ENCODE data around the gene KNOP1. TPM values are rescaled to one million over a fixed set of nuclear protein-coding genes. Genes with fewer than 3 reads are reported as not detected.
"Not testable (repeated sequence)": the region's sequence is repeated elsewhere in the genome, so short reads cannot be mapped to it uniquely, and the experiment has no call there.

KNOP1 gene
- total RNA-seq, 3 donors from 2014 or later = 13.1 to 23.5 (median 20.7) TPM

DNA sequence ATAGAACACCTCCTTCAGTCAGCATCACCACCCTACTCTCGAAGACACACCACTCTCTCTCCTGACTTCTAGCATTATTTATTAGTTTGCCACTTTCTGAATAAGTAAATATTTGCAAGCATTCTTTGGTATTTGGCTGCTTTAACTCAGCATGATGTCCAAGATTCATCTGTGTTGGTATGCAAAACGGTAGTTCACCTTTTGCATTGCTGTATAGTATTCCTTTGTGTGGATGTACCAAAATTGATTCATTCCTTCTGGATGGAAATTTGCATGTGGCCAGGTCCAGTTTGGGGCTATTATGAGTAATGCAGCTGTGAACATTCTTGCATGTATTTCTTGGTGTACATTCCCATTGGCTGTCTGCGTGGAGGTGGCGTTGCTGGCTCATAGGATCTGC, 32.9 kb downstream of the KNOP1 start:
- ATAC-seq (no peak), DNase-seq (no peak)
- no peak overlapping the region for H3K4me3 ChIP-seq
- H3K4me1 ChIP-seq (ENCODE audit: low read depth) = no peaks in the 10 kb centered on the region
- no peaks in the 10 kb centered on the region for H3K36me3 ChIP-seq (ENCODE audit: low read depth)
- no peaks in the 10 kb centered on the region for H3K9me3 ChIP-seq
- intact Hi-C loops (cut with DNase I, micrococcal nuclease) = no loop called here
- TF ChIP-seq, protein P1, sequence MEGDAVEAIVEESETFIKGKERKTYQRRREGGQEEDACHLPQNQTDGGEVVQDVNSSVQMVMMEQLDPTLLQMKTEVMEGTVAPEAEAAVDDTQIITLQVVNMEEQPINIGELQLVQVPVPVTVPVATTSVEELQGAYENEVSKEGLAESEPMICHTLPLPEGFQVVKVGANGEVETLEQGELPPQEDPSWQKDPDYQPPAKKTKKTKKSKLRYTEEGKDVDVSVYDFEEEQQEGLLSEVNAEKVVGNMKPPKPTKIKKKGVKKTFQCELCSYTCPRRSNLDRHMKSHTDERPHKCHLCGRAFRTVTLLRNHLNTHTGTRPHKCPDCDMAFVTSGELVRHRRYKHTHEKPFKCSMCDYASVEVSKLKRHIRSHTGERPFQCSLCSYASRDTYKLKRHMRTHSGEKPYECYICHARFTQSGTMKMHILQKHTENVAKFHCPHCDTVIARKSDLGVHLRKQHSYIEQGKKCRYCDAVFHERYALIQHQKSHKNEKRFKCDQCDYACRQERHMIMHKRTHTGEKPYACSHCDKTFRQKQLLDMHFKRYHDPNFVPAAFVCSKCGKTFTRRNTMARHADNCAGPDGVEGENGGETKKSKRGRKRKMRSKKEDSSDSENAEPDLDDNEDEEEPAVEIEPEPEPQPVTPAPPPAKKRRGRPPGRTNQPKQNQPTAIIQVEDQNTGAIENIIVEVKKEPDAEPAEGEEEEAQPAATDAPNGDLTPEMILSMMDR (IDR thresholded peaks at IDR 0.05) = no peak

DNA sequence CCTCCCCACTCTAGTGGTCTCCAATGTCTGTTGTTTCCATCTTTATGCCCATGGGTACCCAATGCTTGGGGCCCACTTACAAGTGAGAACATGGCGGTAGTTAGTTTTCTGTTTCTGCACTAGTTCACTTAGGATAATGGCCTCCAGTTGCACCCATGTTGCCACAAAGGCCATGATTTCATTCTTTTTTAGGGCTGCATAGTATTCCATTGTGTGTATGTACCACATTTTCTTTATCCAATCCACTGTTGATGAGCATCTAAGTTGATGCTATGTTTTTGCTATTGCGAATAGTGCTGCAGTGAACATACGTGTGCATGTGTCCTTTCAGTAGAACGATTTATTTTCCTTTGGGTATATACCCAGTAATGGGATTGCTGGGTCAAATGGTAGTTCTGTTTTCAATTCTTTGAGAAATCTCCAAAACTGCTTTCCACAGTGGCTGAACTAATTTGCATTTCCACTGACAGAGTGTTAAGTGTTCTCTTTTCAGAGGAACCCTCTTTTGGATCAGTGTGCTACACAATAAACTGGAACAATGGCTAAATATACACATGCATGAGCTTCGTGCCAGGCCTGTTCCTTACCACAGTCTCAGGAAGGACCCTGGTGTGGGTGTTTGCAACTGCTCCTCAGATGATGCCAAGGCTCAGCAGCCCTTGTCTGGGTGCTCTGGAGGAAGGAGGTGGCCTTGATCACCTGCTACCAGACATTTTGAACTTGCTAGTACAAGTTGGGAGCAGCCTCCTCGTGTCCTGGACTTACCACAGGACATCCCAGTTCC, 34.4 kb downstream of the KNOP1 start:
- ATAC-seq = no peak
- H3K4me3 ChIP-seq = no peak overlapping the region
- H3K4me1 ChIP-seq (ENCODE audit: low read depth) = no peaks in the 10 kb centered on the region
- no peaks in the 10 kb centered on the region for H3K9me3 ChIP-seq
- no peak for DNase-seq
- intact Hi-C loops (cut with DNase I, micrococcal nuclease) = no loop called here
- H3K36me3 ChIP-seq (ENCODE audit: low read depth) = no peaks in the 10 kb centered on the region
- TF ChIP-seq, protein P1 (IDR thresholded peaks at IDR 0.05) = no peak

DNA sequence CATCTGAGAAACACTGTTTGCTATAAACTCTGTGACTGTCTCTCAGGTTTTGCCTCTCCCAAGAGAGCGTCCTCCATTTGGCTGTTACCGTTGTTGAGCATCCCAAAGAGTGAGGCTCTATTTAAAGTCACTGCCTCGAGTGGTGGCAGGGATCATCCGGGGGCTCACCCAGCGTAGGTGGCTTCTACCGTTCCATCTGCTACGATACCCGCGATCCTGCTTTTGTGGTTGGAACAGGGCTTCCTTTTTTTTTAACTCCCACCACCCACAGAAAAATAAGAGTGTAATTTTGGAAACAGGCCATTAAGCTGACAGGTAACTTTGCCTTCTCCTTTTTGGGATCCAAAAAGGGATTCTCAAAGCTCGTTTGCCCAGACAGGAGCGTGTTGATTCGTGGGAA, 36.4 kb downstream of the KNOP1 start:
- TF ChIP-seq, protein P1 (IDR thresholded peaks at IDR 0.05) = no peak
- DNase-seq (no peak), ATAC-seq (no peak)
- intact Hi-C loops (cut with DNase I, micrococcal nuclease) = no loop called here
- Histone ChIP-seq H3K4me1 (ENCODE audit: low read depth) (no peaks in the 10 kb centered on the region), H3K9me3 (no peaks in the 10 kb centered on the region), H3K36me3 (ENCODE audit: low read depth) (no peaks in the 10 kb centered on the region), H3K4me3 (no peak overlapping the region)

DNA sequence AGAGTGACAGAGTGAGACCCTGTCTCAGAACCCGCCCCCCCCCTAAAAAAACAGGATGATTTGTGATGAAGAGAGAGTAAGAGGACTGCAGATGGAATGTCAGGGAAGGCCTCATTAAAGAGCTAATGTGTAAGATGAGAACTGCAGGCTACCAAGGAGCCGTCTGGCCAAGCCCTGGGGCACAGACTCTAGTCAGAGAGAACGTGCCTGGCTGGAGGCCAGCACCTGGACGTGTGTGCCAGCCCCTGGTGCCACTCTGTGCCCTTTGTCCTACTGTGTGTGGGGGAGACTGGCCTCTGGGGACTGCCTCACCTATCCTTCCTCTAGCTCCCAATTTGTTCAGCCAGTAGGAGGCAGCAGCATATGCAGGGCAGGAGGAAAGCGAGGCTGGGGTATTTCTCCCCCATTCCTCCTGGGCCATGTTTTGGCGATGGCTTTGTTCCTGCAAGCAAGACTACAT, 37.1 kb downstream of the KNOP1 start:
- DNase-seq (no peak), ATAC-seq (no peak)
- TF ChIP-seq, protein P1 (IDR thresholded peaks at IDR 0.05) = no peak
- H3K9me3 ChIP-seq = no peaks in the 10 kb centered on the region
- H3K36me3 ChIP-seq (ENCODE audit: low read depth) = no peaks in the 10 kb centered on the region
- H3K4me3 ChIP-seq = no peak overlapping the region
- intact Hi-C loops (cut with DNase I, micrococcal nuclease) = no loop called here
- H3K4me1 ChIP-seq (ENCODE audit: low read depth) = no peaks in the 10 kb centered on the region

DNA sequence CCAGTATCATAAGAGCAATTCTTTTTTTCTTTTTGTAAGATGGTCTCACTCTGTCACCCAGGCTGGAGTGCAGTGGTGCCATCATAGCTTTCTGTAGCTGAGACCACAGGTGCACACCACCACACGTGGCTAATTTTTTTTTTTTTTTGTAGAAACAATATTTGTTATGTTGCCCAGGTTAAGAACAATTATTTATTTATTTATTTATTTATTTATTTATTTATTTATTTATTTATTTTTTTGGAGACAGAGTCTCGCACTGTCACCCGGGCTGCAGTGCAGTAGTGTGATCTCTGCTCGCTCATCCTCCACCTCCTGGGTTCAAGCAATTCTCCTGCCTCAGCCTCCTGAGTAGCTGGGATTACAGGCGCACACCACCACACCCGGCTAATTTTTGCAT, 38.7 kb downstream of the KNOP1 start:
- H3K4me3 ChIP-seq; intact Hi-C loops (cut with DNase I, micrococcal nuclease): not testable (repeated sequence)

DNA sequence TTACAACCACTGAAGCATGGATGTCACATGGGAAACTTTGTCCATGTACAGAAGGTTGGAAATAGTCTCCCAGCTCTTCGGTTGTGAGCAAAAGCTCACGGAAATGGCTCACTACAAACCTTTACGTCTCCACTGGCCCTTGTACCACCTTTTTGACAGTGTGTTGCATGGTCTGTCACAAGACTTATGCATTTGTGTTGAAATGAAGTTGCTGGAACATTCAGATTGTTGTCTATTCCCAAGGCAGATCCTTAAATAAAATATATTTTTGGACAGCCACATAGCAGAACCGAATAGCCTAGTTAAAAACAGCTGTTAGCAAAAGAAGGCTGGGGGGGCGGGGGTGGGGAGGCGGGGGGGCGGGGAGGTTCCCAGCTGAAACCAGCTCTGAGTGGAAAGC, 39.2 kb downstream of the KNOP1 start:
- no peak for ATAC-seq
- TF ChIP-seq, protein P1 (IDR thresholded peaks at IDR 0.05) = no peak
- no peaks in the 10 kb centered on the region for H3K4me1 ChIP-seq (ENCODE audit: low read depth)
- no peak overlapping the region for H3K4me3 ChIP-seq
- no peak for DNase-seq
- H3K36me3 ChIP-seq (ENCODE audit: low read depth) = no peaks in the 10 kb centered on the region
- intact Hi-C loops (cut with DNase I, micrococcal nuclease) = no loop called here
- H3K9me3 ChIP-seq = no peaks in the 10 kb centered on the region

More for the DNA sequence above, 38.7 kb downstream of the KNOP1 start:
- DNase-seq; H3K4me1 ChIP-seq (ENCODE audit: low read depth); H3K9me3 ChIP-seq; H3K36me3 ChIP-seq (ENCODE audit: low read depth); ATAC-seq: not testable (repeated sequence)

Data from mucosa of descending colon (tissue), 3 donors.